HG03108 (cell line): ENCODE data around the gene PHF2.
A peak's percentile ranks its signal among the peaks of the same experiment; 100 is the strongest.

Experiments used
- ATAC-seq: cut with Tn5 transposase; IDR thresholded peaks from one replicate; pipeline ENCODE4 v1.9.1; 2021; ENCODE audit warnings: moderate library complexity; ENCODE audit not compliant: unreplicated experiment

PHF2 gene

DNA sequence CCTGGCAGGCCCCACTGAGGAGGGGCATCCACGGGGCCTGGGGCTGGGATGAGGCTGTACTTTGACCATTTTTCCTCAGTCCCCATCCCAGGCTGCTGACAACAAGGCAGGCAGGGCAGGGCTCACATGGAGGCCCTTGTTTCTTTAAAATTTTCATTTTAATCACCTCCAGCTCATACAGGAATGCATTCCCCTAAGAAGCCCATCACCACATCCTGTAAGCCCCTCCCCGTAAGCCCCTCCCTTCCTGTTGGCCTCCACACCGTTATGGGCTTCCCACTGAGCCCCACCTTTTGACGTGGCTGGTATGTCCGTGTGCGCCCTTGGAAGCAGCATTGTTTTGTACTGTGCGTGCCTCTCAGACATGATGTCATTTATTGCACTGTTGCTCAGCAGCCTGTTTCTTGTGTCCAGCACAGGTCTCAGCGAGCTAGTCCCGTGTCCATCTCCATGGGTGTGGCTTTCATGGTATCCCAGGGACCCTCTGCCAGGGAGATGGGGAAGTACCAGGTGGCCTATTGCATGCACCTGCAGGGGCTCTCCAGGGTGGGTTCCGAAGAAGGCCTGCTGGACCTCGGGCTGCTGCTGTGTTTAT, 22.4 kb downstream of the PHF2 start:
- no peak for ATAC-seq

DNA sequence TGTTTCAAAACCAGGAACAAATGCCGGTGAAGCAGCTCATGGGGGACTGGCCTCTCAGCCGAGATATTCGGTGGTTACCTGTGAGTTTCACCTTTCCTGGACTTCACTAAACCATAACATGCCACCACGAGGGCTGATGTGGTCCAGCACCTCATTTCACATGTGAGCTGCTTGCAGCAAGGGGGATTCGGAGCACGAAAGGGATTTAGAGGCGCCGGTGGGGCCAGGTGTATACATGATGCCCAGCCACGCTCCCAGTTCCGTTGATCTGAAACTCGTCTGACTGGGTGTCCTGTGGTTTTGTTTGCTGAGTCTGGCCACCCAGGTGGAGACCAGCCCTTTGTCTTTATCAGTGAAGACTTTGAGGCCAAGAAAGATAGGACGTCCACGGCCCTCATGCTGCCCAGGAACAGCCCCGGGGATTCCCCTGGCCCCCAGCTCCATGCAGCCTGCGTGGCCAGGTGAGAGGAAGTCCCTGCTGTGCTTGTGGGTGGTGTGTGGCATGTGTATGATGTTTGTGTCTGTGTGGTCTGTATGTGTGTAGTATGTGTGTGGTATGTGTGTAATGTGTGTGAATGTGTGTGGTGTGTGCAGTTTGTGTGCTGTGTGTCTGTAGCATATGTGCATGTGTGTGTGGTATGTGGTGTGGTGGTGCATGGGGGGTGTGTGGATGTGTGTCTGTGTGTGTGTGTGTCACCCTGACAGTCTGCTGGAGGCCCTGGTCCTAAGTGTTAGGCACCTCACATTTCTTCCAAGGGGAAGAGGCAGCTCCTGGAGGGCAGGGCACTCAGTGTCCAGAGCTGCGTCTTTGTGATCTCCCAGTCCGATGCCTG, 23.4 kb downstream of the PHF2 start:
- ATAC-seq, result no peak

DNA sequence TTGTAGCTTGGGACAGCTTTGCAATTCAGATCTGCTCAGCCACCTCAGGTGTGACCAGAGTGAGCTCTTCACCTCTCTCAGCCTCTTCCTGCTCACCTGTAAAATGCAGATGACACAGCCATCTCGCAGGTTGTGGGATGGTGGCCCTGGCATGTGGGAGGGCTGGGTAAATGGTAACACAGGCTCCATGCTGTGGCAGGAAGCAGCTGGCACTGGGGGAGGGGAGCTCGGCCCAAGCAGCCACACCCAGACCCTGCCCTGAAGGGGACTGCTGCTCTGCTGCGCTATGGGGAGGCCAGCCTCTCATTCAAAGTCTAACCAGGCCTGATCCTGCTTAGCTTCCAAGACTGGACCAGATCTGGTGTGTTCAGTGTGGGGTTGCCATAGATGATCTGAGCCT, 24.1 kb downstream of the PHF2 start:
- ATAC-seq, result no peak

DNA sequence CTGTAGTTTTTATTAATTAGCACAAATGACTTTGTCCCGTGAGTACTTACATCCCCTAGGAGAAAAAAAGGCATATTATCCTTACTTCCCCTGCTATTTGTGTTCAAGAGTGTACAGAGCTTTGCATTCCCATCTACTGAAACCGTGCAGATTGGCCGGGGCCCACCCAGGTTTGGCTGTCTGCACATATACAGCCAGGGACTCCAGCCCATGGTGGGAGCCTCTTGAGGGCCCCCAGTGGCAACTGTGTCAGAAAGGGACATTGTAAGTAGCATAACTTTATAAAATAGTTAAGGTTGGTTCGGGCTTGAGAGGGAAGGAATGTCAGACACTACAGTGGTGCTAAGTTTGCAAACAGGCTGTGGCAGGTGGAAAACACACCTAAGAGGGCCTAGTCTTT, 24.7 kb downstream of the PHF2 start:
- no peak for ATAC-seq

DNA sequence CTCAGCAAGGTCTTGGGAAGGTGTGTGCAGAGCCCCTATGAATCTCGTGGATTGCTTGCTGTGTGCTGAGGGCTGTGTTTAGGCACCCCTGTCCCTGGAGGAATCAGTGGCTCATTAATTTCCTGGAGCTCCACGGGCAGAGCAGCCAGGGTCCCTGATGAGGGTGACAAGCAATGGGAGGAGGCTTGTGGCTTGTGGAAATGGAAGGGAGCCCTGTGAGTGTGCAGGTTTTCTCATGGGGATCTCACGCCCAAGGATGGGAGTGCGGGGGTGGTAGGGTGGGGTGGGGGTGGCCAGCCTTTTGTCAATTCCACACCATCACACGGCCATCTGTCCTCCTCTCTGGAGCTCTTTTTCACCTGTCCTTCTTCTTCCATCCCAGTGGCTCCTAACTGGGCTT, 25.3 kb downstream of the PHF2 start:
- ATAC-seq, result no peak

DNA sequence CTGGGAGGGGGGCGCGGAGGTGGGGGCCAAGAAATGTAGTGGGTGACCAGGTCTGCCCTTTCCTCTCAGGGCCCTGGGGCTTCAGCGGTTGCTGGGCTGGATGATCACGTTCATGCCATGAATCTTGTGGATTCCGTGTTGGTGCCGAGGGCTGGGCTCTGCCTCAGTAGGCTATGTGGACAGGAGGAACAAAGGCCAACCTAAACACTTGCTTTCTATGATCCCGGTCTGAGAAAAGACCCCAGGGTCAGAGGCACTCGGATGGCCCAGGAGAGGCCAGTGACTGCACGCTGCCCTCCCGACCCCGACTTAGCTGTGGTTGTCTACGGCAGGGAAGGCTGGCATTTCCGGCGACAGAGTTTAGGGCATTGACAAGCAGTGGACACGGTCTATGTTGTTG, 26.6 kb downstream of the PHF2 start:
- no peak for ATAC-seq

DNA sequence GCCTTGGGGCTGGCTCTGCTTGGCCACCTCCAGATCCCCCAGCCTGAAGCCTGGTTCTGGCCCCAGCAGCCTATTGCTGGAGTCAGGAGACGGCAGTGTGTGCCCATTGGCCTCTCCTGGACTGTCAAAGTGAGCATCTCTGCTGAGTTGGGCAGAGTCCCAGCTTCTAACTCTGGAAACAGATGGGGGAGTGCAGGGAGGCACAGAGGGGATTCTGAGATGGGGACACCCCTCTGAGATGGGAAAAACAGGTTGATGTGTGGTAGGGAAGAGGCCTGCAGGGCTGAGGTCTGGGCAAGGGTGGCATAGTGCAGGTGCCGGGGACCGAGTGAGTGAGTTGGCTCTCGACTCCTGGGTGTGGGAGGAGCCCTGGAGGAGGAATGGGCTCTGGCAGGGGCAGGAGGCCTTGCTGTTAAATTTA, 27.5 kb downstream of the PHF2 start:
- ATAC-seq, result no peak

DNA sequence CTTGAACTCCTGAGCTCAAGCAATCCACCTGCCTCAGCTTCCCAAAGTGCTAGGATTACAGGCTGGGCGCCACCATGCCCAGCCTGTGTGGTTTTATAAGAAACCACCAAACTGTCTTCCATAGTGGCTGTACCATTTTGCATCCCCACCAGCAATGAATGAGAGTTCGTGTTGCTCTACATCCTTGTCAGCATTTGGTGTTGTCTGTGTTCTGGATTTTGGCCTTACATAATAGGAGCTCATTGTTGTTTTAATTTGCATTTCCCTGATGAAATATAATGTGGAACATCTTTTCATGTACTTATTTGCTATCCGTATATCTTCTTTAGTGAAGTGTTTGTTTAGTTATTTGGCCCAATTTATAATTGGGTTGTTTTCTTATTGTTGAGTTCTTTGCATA, 29.8 kb downstream of the PHF2 start:
- no peak for ATAC-seq

DNA sequence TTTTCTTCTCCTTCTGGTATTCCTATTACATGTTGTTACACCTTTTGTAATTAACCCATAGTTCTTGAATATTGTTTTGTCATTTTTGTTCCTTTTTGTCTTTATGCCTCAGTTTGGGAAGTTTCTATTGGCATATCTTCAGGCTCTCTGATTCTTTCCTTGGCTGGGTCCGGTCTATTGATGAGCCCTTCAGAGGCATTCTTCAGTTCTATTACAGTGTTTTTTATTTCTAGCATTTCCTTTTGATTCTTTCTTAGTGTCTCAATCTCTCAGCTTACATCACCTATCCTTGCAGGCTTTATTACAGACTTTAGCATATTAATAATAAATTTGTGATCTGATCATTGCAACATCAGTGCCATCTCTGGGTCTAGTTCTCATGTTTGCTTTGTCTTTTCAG, 33.8 kb downstream of the PHF2 start:
- ATAC-seq, result no peak

DNA sequence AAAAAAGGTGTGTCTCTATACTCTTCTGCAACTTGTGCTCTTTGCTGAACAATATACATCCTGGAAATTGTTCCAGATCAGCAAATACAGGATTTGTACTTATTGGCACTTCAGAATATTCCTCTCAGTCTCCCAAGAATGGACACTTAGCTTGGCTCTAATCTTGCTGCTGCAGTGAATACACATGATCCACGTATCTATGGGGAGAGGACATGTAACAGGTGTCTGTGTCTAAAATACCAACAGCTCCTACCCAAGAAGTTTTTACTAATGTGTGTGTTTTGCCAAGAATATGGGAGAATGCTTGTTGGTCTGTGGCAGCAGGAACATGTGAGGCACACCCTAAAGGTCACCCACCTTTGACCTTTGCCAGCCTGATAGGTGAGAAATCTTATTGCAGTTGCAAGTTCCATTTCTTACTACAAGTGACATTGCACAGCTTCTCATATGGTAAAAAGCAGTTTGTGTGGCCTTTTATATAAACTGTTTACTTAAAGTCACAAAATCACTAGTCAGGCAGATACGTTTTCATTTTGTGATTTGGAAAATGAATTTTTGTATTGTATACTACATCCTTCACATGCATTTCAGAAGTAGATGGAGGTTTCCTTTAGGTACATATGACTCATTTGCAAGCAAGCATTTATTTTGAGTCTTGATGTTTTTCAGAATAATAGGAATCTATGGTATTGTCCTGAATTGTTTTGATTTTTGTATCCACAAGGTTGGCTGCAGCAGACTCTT, 35.8 kb downstream of the PHF2 start:
- no peak for ATAC-seq

DNA sequence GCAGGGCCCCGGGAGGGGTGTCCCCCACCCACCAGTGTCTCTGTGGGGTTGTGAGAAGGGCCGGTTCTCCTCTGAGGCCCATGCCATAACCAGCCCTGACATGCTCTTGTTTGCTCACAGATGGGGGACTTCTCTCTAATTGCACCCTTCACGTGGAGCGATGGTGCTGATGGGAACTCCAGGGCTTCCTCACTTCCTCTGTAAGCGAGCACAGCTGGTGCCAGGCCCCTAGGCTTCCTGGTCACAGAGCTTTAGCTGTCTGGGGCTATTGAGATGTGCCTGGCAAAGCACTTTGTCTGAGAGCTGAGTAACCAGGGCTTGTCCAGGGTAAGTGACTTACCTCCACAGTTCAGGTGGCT, 36.4 kb downstream of the PHF2 start:
- peak; percentile 47 for ATAC-seq

DNA sequence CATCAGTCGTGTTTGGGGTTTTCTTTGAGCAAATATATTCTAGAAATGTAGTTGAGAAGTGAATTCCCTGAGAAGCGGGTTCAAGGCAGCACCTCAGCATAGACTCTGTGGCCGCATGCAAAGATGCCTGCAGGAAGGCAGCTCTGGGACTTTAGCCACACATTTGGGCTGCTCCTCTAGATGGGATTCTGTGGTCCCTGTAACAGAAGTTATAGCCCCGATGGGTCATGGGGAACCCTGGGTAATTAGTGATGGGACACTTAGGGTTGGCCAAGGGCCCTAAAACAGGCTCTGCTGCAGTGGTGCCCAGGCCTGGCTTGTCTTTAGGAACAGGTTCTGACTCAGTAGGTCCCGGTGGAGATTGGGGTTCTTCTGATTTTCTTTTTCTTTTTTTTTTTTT, 36.8 kb downstream of the PHF2 start:
- ATAC-seq, result no peak

DNA sequence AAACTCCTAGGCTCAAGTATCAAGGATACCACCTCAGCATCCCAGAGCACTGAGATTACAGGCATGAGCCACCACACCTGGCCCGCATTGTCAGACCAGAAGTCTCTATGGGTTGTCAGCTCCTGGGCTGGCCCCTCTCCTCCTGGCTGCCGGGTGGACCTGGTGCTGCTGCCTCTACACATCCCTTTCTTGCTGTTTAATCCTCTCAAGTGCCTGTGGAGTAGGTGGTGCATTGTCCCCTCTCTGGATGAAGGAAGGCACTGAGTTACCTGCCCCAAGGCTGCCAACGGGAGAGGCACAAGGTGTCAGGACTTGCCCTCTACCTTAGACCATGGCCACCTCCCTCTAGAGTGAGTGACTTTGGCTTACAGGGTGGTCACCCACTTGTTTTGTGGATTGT, 37.4 kb downstream of the PHF2 start:
- no peak for ATAC-seq

DNA sequence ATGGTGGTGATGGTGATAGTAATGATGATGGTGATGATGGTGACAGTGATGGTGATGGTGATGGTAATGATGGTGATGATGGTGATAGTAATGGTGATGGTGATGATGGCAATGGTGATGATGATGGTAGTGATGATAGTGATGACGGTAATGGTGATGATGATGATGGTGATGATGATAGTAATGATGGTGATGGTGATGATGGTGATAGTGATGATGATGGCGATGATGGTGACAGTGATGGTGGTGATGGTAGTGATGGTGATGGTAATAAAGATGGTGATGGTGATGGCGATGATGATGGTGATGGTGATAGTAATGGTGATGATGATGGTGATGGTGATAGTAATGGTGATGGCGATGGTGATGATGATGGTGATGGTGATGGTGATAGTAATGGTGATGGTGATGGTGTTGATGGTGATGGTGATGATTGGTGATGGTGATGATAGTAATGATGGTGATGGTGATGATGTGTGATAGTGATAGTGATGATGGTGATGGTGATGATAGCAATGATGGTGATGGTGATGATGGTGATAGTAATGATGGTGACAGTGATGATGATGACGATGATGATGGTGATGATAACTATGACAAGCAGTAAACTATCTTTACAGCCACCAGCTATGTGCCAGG, 38.6 kb downstream of the PHF2 start:
- no peak for ATAC-seq

DNA sequence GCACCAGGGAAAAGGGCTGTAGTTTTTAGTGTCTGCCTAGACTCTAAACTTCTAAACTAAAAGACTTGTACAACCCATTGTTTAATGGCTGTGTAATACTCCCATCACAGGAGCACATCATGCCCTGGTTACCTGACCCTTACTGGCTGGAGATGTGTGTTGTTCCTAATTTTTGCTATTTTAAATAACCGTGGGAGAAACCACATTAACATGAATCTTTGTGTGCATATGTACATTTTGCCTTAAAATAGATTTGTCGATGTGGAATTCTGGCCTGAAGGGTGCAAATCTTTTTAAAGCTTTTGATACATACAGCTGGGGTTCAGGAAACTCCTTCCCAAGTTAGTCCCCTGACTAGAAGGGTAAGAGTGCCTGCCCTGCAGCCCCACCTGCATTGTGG, 39.7 kb downstream of the PHF2 start:
- ATAC-seq, result no peak

DNA sequence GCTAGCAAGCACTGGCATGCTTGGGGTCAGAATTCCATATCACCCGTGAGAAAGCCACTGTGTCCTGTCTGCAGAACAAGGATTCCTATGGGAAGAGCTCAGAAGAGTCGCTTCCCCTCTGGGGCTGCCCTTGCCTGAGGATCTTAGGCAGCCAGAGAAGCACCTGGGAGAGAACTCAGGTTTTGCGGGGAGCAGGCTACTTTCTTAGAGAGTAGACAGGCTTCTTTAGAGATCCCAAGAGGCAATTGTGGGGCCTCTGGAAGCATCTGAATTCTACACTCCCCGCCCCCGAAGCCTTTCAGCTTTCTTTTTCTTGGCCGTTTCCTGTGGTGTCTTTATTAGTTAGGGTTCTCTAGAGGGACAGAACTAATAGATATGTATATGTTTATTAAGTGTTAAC, 40.9 kb downstream of the PHF2 start:
- no peak for ATAC-seq

DNA sequence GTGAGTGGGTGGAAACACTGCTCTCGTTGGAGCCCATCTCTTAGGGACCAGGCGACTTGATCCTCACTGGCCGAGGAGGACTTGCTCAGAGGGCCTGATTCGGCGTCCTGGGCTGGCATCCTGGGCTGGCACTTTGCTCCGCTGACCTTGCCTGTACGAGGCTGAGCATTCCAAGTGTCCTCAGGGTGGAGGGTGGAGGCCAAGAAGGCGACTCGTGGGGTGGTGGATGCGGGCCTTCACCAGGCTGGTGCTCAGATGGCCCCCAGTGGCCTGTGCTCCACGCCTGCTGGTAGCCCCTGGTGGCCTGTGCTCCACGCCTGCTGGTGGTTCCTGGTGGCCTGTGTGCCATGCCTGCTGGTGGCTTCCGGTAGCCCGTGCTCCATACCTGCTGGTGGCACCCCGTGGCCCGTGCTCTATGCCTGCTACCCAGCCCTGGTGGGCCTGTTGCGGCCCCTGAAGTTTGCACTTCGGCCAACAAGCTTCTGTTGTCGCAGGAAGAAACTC, 42.9 kb downstream of the PHF2 start:
- no peak for ATAC-seq

DNA sequence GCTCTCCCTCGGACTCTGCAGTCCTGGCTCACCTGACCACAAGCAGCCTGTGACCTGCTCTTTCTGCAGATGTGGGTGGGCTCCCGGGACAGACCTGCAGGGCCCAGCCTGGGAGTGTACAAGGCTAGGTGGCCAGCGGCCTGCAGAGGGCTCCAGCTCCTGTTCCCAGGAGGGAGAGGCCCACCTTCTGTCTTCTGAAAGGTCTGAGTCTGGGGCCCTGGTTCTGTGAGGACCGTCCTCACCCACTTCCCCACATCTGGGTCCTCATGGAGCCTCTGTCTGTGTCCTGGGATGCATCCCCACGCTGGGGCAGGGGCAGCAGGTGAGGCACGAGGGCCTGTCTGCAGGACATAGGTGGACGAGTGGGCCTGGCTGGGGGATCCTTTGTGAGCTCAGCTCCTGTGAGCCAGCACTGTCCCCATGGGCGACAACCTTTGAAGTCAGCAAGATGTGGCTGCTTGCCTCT, 43.7 kb downstream of the PHF2 start:
- ATAC-seq, result no peak

DNA sequence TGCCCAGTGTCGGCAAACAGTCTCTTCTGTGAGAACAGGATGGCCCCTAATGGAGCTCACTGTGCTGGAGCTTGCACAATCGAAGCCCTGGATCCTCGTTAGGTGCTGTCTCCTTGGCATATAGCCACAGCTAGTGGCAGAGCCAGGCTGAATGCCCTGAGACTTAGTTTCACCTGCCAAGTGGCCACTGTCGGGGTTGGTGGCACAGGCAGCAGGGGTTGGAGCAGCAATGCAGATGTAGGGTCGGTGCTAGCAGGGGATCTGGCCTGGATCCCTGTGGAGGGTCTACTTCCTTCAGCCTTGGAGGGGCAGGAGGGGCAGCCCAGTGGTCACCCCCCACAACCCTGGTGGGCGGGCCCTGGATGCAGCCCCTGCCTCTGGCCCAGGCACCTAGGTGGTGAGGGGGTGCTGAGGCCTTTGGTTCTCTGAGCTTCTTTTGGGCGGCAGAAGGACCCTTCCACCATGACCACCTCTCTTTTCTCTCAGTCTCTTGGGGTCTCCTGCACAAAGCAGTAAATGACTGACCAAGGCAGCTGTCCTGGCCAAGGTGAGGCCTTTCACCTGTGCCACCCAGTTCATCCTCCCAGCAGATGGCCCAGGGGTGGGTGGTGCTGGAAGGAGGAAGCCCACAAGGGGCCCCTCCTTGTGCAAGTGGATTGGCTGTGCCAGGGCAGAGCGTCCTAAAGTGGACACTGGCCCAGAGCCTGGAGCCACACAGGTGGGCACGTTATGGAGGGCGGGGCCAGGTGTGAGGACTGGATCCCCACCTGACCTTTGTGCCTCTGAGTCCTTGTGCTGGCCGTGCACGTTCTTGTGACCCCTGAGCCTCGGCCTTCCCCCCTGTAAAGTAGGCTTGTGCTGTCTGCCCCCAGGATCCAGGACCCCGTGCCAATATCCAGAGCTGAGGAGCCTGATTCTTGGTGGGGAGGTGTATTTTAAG, 44.8 kb downstream of the PHF2 start:
- no peak for ATAC-seq

DNA sequence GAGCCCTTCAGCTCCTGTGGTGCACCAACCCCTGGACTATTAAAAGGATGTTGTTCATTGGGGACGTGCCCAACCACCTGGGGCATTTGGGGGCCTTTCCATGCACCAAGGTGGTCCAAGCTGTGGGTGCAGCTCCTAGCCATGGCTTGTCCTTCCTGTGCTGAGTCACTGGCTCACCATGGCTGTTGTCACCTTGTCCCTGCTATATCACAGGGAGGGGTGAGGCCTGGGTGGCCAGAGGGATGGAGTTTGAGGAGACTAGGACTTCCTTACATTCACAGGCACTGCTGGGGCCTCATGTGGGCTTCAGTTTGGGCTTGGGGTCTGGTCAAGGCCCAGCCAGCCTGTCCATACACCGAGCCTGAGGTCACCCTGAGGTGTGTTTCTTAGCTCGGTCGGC, 45.5 kb downstream of the PHF2 start:
- ATAC-seq, result no peak
